Measurements from ENCODE around the gene KCNQ1OT1.

DNA sequence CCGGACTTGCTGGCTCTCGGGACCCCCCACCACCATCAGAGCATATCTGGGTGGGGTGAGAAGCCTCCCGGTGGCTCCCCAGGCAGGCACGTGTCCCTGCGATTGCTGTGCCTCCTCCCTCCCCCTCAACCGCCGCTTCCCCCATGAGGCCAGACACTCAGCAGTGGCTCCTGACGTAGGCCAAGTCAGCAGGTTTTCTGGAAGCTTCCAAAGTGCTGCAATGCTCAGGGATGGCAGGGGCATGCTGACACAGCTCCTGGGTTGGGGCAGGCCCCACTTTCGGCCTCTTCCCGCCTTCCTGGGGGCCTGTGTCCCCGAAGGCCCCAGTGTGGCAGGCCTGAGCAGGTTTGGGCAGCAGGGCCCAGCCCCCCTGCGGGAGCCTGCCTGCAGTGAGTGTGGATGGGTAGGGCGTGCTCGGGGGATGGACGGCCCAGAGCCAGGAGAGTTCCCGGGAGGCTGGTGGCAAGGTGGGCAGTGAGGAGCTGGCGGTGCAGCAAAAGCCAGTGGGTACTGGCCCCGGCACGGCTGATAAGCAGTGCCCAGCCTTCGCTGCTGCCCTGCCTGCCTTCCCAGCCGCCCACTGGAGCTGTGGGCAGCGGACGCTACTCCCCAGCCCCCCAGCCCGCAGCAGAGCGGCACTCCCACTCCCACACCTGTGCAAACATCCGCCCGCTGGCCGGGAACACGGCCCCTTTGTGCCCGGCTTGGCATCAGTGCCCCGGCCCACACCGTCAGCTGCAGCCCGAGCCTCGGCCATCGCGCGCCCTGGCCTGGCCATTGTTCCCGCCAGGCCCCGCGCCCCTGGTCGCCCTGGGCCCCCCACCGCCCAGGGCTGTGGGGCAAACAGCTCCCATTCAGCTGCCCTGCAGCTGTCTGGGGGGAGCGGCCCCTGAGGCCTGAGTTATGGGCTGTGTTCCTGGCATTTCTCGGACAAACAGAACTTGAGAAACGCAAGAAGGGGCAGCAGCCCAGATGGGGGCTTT lies 125.0 kb downstream of the KCNQ1OT1 start:
- TF ChIP-seq, protein P1, sequence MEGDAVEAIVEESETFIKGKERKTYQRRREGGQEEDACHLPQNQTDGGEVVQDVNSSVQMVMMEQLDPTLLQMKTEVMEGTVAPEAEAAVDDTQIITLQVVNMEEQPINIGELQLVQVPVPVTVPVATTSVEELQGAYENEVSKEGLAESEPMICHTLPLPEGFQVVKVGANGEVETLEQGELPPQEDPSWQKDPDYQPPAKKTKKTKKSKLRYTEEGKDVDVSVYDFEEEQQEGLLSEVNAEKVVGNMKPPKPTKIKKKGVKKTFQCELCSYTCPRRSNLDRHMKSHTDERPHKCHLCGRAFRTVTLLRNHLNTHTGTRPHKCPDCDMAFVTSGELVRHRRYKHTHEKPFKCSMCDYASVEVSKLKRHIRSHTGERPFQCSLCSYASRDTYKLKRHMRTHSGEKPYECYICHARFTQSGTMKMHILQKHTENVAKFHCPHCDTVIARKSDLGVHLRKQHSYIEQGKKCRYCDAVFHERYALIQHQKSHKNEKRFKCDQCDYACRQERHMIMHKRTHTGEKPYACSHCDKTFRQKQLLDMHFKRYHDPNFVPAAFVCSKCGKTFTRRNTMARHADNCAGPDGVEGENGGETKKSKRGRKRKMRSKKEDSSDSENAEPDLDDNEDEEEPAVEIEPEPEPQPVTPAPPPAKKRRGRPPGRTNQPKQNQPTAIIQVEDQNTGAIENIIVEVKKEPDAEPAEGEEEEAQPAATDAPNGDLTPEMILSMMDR (IDR thresholded peaks at IDR 0.05) = no peak
- no peak for TF ChIP-seq EP300 (IDR thresholded peaks at IDR 0.05)
